Left cardiac atrium (tissue), 4 donors: ENCODE data around the gene TJP1. TPM values are rescaled to one million over a fixed set of nuclear protein-coding genes. Genes with fewer than 3 reads are reported as not detected.

Source experiments
- ATAC-seq, 2 donors: fragments of 200-7000 bp; cut with Tn5 transposase; one replicate each; pipeline ENCODE4 v1.9.1; 2020; ENCODE audit warnings: mild to moderate bottlenecking in 2 of 2, moderate library complexity in 2 of 2
- DNase-seq: peaks from one replicate; pipeline ENCODE4 v3.0.0-alpha.2; 2020
- intact Hi-C, 2 donors: fragments of 100-400 bp; cut with DNase I; formaldehyde crosslinking; loops; one replicate each; pipeline versions ENCODE4 v1.14.1 to v1.15.1; 2022 to 2023
- total RNA-seq, 2 donors: library from RNA; stranded (reverse); fragmentation: NEBNext Ultra II Directional; extraction: Animal tissue kit (Norgen Biotek cat#: 25700); gene quantifications; one replicate each; pipeline ENCODE4 v1.2.1, GENCODE V29; 2021
- donor health status: DM: no; HTN: yes; CAD: no.
- donor health status: DM: no; HTN: yes; CAD: no; lungs with severe emphysema.
- donor health status: DM: yes; HTN: yes; CAD: no.
- donor health status: Dilated cardiomyopathy.

Gene TJP1
- total RNA-seq, 2 donors from 2014 or later, result 85.2 to 95.9 TPM

DNA sequence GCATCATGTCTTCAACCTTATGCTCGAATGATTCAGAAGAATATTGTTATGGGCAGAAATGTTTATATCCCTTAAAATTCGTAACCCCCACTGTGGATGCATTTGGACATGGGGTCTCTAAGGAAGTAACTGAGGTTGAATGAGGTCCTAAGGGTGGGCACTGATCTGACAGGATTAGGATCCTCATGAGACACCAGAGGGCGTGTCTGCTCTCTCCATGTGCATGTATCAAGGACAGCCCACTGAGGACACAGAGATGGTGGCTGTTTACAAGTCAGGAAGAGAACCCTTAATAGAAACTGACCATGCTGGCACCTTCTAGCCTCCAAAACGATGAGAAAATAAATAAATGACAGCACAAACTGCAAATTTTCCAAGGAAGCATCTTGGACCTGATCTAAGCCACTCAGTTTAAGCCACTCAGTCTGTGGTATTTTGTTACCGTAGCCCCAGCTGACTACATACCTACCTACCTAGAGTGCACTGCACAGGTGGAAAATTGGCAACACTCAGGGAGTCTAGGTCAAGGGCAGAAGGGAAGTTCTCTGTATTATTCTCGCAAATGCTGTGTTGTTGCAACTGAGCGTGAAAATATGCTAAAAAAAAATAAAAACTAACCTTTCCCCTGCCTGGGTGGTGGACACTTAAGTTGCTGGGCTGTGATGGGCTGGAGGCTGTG is 126.6 kb downstream of the TJP1 start:
- DNase-seq (no peak), ATAC-seq (no peak)
- intact Hi-C loops, result no loop called here

- ATAC-seq, result no peak
- intact Hi-C loops, result no loop called here
Observed at GRCh38 chr15:29693225-29693624, 129.0 kb downstream of the TJP1 start.

DNA sequence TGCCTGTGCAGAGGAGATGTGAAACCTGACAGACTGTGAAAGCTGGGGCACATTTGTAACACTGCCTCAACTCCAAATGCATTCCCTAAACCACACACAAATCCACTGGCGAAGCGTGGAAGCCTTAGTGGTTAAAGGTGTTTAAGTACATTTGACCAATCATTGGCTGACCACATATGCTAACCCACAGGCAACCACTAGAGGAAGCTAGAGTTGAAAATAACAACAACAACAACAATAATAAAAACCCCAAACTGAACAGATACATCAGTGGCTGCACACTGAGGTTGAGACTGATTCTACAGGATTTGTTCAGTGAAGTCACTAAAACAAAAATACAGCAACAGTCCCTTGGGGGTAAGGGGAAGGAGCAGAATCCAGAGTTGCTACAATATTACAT is 129.7 kb downstream of the TJP1 start:
- DNase-seq, result no peak
- intact Hi-C loops, result no loop called here
- ATAC-seq, result no peak

More at GRCh38 chr15:29693225-29693624, 129.0 kb downstream of the TJP1 start:
- no peak for DNase-seq

DNA sequence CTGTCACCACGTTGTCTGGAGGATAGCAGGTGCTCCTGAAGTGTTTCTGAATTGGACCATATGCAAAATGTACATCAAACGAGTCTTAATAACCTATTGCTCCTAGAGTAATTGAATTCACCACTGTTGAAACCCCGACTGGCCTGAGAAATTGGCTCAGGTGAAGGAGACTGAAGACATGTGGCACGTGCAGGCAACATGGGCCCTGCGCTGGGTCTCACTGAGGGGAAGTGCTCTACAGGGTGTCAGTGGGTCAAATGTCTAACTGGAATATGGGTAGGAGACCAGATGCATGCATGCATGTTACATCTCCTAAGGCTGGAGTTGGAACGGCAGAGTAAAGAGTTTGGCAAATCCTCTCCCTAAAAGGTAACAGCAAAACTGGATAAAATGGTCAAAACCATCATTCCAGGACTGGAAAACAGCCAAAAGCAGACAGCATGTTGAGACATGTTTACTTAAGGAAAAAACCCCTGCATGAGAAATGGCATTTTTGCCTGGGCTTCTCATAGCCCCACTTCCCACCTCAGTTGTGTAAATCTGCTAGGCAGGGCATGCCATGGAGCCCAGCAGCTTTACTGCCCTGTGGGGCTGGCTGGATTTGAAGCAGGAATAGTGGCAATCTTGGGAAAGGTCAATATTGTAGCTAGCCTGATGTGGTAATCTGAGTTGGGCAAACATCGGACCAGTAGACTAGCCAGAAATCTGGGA is 131.3 kb downstream of the TJP1 start:
- intact Hi-C loops, result no loop called here
- ATAC-seq (no peak), DNase-seq (no peak)

GRCh38 chr15:29689287-29689986 is 132.8 kb downstream of the TJP1 start:
- ATAC-seq, result no peak
- no peak for DNase-seq
- intact Hi-C loops, result no loop called here

DNA sequence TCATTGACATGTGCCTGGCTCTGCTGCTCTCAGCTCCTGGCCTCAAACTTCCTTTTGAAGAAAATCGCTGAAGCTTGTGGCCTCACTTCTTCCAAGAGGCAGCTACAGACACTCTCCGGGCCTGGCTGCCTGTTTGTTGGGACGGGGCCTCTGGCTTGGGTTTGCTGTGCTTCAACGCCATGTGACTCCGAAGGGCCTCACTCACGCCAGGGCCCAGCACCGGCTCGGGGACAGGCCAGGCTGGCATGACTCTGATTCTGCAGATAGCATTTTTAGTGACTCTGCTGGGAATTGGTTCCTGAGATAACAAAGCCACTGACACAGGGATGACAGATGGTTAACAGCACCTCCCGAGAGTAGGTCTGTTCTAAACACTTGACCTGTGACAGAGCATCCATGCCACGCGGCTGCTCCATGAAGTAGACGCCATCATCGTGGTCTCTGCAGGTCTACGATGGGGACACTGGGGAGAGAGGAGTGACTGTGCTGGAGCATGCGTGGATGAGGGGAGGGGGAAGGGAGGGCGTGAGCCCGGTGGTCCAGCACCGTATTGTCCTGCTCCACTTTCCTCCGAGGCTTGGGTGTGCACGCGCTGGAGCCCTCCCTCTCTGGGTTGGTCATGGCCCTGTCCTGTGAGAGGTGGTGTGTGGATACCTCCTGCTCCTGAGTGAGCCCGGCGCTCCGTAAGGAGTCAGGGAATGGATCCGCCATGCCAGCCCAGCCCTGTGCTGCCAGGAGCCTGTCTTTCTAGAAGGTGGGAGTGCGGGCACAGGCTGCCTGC is 133.6 kb downstream of the TJP1 start:
- intact Hi-C loops, result no loop called here
- DNase-seq, result no peak
- ATAC-seq, result no peak

DNA sequence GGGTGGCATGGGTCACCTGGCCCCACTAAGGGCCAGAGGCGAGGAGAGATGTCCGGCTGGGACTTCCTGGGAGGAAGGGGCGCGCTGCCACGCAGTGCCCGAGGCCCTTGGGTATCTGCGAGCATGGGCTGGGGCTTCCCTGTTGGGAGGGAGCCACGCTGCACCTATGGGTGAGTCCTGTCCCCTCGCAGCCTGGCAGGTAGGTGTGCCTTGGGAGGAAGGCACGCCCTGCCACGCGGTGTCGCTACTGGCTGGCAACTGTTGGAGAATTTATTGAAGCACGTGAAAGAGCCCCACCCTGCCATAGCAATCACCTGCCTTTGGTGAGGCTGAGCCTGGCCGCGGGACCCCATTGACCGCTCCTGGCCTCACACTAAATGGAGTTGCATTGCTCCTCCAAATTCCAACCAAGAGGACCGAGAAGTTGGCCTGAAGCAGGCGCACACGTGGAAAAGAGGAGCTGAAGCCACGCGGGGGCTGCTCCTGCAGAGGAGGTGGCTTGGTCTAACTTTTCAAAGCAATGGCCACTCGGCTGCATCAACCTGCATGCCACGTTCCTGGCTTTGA is 134.2 kb downstream of the TJP1 start:
- ATAC-seq (no peak), DNase-seq (no peak)
- intact Hi-C loops, result no loop called here

GRCh38 chr15:29687204-29687815 is 135.0 kb downstream of the TJP1 start:
- DNase-seq (no peak), ATAC-seq (no peak)
- intact Hi-C loops, result no loop called here

- intact Hi-C loops, result no loop called here
- DNase-seq, result no peak
- no peak for ATAC-seq
Observed at GRCh38 chr15:29686445-29687203, 135.6 kb downstream of the TJP1 start.

DNA sequence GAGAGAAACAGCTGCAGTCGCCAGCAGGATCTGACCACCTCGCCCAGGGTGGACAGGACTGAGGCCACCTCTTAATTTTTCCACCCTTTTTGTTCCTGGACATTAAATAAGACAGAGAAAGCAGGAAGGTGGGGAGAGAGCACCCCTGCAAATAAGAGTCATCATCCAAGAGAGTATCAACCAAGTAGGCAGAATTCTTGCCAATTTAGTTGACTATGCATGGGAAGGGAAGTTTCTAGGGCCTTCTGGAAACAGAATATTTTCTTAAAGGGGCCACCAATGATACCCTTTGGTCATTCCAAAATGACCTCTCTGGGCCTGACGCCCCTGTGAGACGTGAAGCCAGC is 136.2 kb downstream of the TJP1 start:
- ATAC-seq, result no peak
- DNase-seq, result no peak
- intact Hi-C loops, result no loop called here

DNA sequence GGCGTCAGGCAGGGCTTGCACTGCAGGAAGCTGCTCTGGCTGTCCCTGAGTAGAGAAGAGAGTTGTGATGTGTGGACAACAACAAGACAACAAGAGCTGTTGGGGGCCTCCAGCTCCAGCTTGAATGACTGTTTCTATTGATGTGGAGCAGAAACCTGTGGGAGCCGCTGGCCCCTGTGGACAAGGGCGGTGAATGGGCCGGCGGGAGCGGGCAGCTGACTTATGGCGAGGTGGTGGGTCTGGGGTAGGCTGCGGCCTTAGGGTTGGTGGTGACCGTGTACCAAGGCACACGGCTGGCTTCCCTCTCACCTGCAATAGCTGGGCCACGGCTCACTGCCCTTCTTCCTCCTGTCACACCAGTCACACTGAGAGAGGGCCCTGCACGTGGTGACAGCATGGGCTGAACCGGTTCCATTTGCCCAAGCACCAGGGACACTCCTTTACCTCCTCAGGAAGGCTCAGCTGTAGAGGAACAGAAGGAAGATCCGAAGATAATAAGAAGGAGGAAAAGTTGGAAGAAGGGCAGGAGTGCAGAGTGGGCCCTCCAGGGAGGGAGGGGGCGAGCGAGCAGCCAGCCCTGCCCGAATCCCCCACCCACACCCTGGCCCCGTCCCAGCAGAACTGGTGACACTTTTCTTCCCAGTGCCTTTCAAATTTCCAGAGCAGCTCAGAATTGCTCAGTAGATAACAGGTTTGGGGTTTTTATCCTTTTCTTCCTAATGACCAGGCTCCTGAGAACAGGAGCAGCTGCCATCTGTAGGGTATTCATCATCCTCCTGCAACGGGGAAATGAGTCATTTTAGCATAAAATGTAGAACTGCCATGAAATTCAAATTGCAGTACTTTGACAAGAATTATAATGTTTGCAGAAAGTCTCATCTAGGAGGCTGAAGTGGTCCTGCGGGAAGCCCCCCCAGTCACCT is 136.9 kb downstream of the TJP1 start:
- ATAC-seq (no peak), DNase-seq (no peak)
- intact Hi-C loops, result no loop called here

DNA sequence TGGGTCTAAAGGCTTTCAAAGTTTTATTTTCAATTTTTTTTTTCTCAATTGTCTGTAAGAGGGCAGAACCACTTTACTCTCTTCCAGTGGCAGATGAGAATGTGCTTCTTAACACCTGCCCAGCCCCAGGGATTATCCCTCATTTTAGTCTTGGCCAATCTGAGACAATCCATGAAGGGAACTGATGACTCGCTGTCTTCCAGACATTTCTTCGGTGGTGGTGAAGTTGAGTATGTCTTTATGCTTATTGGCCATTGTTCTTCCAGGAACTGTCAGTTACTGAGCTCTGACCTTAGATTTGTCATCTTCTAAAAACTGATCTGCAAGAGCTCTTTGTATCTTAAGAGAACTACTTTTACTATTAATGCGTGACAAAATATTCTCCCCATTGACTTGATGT is 139.5 kb downstream of the TJP1 start:
- ATAC-seq (no peak), DNase-seq (no peak)
- intact Hi-C loops, result no loop called here

GRCh38 chr15:29682361-29682760 is 139.9 kb downstream of the TJP1 start:
- intact Hi-C loops, result no loop called here
- ATAC-seq (no peak), DNase-seq (no peak)

DNA sequence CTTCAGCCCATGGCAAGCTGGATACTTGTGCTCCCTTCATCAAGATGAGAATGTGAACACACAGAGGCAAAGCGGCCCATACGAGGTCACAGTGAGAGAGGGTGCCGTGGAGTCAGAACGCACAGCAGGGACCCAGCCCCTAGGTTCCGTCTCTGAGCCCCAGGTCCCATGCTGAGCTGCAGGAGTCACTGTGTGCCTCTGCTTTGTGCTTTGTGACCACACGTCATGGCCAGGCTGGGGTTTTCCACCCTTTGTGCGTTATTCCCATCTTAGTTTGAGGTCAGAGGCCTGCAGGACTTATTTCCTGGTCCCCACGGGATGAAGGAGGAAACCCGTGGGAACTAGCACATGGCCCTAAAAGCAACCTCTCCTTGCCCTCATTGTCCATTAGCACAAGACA is 140.3 kb downstream of the TJP1 start:
- intact Hi-C loops, result no loop called here

DNA sequence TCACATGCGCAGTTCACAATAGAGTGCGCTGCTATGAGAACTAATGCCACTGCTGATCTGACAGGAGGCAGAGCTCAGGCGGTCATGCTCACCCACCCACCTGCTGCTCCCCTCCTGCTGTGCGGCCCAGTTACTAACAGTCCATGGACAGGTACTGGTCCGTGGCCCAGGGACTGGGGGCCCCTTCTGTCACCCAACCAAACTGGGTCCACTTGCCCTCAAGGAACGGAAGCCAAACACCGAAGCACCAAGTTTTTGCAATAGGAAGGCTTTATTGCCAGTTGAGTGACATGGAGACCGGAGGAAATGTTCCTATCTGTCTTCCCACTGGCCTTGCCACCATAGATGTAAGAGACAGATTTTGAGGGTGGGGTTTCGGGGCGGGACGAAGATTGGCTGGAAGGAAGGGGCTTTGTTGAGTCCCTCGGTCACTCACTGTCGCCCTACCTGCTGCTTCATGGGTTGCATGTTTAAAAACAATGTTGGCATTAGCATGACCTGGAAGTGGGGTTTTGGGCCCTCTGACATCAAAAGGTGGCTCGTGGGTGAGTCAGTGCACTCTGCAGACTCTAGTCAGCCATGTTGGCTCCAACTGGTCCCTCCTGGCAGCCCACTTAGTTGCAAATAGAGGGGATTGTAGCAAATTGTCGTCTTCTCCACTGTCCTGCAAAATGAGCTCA is 141.0 kb downstream of the TJP1 start:
- DNase-seq, result no peak
- intact Hi-C loops, result no loop called here
- no peak for ATAC-seq

More for the DNA sequence above, 140.3 kb downstream of the TJP1 start:
- no peak for DNase-seq
- no peak for ATAC-seq

DNA sequence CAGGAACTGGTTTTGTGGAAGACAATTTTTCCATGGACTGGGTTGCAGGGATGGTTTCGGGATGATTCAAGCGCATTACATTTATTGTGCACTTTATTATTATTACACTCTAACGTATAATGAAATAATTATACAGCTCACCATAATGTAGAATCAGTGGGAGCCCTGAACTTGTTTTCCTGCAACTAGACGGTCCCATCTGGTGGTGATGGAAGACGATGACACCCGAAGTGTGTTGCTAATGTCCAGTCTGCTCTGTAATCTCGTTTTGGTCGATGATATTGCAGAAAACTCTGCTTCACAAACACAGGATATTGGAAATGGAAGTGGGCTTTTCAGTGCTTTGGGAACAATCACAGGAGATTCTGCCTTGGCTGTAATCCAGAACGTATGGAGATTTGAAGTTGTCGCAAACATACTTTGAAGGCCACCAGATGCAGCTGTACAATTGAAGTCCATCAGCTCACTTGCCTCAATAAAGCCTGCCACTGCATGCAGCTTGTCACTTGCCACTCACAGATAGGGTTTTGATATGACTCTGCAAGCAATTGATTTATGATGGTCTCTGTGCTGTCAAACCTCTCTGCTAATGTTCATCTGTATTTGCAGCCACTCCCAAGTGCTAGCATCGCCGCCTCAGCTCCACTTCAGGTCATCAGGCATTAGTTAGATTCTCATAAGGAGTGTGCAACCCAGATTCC is 141.7 kb downstream of the TJP1 start:
- DNase-seq (no peak), ATAC-seq (no peak)
- intact Hi-C loops, result no loop called here
